Measurements from ENCODE around the gene RNF40.

RNF40 gene

DNA sequence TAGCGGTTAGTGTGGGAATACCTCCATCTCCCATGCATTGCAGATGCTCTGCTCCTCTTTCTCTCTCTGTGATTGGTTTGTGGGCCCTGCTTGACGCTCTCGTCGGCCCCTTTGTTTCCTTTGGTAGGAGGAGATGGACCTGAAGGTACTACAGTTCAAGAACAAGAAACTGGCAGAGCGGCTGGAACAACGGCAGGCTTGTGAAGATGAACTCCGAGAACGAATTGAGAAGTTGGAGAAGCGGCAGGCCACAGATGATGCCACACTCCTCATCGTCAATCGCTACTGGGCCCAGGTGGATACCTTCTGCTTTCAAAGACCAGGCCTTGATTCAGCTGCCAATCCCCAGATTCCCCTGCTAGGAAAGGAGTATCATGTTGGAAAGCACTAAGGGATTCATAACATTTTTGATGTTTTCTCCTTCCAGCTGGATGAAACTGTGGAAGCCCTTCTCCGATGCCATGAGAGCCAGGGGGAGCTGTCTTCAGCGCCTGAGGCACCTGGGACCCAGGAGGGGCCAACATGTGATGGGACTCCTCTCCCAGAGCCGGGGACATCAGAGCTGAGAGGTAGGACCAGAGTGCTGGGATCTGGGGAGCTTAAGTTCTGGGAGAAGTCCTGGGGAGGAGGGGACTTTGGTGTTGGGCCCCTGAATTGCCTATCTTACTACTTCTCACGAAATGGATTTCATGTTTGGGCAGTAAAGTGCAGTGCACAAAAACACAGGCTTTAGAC, 1.0 kb downstream of the RNF40 start:
- DNase-seq (ENCODE audit: low read depth), result no peak

DNA sequence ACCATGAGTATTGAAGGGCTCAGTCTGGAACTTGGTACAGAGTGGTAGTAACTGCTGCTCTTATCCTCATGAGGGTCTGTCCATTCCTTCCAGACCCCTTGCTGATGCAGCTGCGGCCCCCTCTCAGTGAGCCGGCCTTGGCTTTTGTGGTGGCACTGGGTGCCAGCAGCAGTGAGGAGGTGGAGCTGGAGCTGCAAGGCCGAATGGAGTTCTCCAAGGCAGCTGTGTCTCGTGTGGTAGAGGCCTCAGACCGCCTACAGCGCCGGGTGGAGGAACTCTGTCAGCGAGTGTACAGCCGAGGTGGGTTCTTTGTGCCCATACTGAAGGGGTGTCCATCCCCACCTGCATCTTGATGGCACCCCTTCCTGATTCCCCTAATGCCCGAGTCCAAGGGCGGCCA, 2.0 kb downstream of the RNF40 start:
- DNase-seq (ENCODE audit: low read depth), result no peak

- DNase-seq (ENCODE audit: low read depth), result no peak
These were observed 2.8 kb downstream of the RNF40 start for GRCh38 chr16:30764816-30765465.

DNA sequence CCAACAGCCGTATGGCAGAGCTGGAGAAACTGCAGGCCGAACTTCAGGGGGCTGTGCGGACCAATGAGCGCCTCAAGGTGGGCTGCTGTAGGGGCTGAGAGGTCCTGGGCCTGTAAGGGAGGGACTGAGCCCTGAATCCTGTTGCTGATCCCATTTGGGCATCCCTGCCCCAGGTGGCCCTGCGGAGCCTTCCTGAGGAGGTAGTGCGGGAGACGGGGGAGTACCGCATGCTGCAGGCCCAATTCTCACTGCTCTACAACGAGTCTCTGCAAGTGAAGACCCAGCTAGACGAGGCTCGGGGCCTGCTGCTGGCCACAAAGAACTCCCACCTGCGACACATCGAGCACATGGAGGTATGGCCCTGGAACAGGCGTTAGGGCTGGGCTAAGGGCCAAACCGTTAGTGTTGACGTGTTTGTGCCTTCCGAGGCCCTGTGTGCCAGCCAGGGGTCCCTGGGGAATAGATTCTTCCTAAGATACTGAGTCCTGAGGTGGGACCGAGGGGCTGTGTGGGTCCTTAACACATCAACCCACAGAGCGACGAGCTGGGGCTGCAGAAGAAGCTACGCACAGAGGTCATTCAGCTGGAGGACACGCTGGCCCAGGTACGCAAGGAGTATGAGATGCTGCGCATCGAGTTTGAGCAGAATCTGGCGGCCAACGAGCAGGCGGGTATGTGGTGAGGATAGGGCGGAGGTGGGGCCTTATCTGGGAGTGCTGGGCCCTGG, 4.2 kb downstream of the RNF40 start:
- no peak for DNase-seq (ENCODE audit: low read depth)

GRCh38 chr16:30766933-30767284, 4.8 kb downstream of the RNF40 start:
- no peak for DNase-seq (ENCODE audit: low read depth)

- no peak for DNase-seq (ENCODE audit: low read depth)
These were observed 5.8 kb downstream of the RNF40 start for GRCh38 chr16:30767767-30768465.

- DNase-seq (ENCODE audit: low read depth), result no peak
These were observed 6.6 kb downstream of the RNF40 start for GRCh38 chr16:30768583-30769181.

GRCh38 chr16:30769379-30770089, 7.4 kb downstream of the RNF40 start:
- no peak for DNase-seq (ENCODE audit: low read depth)

DNA sequence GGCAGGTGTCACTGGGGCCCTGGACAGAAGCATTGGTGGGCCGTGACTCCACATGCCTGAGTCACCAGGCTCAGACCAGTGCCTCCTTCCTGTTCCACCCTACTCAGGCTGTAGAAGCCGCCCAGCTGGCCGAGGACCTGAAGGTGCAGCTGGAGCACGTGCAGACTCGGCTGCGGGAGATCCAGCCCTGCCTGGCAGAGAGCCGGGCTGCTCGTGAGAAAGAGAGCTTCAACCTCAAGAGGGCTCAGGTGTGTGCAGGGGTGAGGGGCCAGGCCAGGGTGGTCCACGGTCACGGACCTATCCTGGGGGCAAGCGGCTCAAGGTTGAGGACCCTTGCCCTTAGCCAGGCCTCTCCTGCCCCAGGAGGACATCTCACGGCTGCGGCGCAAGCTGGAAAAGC, 9.6 kb downstream of the RNF40 start:
- no peak for DNase-seq (ENCODE audit: low read depth)

DNA sequence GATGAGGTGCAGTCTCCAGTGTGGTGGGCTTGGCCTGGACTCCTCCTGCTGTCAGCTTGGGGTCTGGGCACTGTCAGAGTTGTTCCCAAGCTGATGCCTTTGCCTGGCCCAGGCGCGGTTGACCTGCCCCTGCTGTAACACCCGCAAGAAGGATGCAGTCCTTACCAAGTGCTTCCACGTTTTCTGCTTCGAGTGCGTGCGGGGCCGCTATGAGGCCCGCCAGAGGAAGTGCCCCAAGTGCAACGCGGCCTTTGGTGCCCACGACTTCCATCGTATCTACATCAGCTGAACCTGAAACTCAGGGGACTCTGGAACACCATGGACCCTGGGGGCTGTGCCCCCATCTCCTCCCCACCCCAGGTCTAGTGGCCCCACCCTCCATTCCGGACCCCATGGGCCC, 11.7 kb downstream of the RNF40 start:
- DNase-seq (ENCODE audit: low read depth), result no peak

- DNase-seq (ENCODE audit: low read depth), result no peak
These were observed 12.4 kb downstream of the RNF40 start for GRCh38 chr16:30774367-30775130.

GRCh38 chr16:30775131-30775391, 12.9 kb downstream of the RNF40 start:
- DNase-seq (ENCODE audit: low read depth), result no peak

- DNase-seq (ENCODE audit: low read depth), result peak; percentile 56
These were observed 13.5 kb downstream of the RNF40 start for GRCh38 chr16:30775392-30776188.

GRCh38 chr16:30777591-30778297, 15.6 kb downstream of the RNF40 start:
- DNase-seq (ENCODE audit: low read depth), result no peak

GRCh38 chr16:30778549-30779244, 16.6 kb downstream of the RNF40 start:
- no peak for DNase-seq (ENCODE audit: low read depth)

DNA sequence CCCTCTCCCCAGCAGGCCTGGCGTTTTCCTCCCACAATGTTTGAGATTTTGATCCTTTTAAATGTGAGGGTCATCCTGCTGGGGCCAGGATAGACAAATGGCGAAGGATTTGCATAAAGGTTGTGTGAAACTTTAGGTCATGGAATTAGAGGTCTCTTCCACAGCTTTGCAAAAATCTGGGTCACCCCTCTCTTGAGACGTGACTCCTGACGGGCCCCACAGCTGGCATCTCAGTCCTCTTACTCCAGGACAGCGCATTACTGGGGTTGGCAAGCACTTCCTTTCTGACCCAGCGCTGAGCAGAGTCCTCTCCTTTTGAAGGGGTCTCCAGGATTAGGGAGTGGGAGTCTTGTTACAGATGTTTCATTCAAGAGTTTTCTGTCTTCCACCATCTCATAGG, 17.5 kb downstream of the RNF40 start:
- DNase-seq (ENCODE audit: low read depth), result no peak

DNA sequence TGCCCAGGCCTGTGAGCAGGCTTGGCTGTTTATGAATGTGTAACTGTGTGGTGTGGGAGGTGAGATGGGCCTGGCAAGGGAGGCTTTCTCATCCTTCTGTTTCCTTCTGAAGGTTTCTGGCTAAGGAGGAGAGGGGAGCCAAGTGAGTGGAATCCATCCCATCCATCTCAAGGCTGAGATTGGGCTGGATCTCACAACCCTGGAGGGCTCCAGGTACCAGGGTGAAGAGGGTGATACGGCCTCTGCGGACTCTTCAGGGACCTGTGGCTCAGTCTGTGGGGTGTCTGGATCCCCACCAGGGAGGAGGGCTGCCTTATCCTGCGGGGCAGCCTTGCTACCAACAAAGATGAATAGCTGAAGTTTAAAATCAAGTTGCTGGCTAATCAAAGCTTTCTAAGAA, 17.9 kb downstream of the RNF40 start:
- DNase-seq (ENCODE audit: low read depth), result no peak

DNA sequence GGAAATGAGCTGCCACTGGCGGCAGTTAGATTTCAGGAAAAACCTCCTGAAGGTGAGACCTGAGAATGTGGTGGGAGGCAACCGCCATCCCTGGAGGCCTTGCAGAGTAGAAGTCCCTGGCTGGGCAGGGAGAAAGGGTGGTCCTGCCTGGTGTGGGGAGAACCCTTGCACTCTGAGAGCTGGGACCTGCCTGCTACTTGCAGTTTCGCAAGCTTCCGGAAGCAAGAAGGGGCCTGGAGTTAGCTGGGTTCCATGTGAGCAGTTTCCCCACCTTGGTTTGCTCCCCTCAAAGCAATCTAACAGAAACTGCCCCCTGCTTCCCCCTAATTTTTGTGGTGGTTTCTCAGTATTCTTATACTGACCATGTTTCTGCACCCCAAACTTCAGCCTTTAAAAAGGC, 18.4 kb downstream of the RNF40 start:
- no peak for DNase-seq (ENCODE audit: low read depth)
